Endometrial microvascular endothelial cells (primary cell): ENCODE data around the gene SSH2. TPM values are rescaled to one million over a fixed set of nuclear protein-coding genes. Genes with fewer than 3 reads are reported as not detected.
"Not testable (repeated sequence)": the region's sequence is repeated elsewhere in the genome, so short reads cannot be mapped to it uniquely, and the experiment has no call there.

ENCODE experiments used
- in situ Hi-C: cut with HindIII; loops from 2 replicates; pipeline ENCODE4 v1.10.0; 2017; ENCODE audit warnings: low sequenced_read_pairs, low pct_unique_long_range_greater_than_20kb; ENCODE audit errors: inconsistent ontology term
- total RNA-seq: library from RNA; depleted of rRNA; stranded (reverse); fragments of >200 nt; gene quantifications from one replicate; pipeline ENCODE4 v1.2.3, GENCODE V29; 2015; ENCODE audit errors: inconsistent ontology term

The SSH2 gene
- total RNA-seq, 1 donor from 2014 or later: 32.8 TPM

- in situ Hi-C loops: no loop called here
Measured at GRCh38 chr17:29661213-29661612, 268.8 kb downstream of the SSH2 start.

GRCh38 chr17:29659155-29659554 lies 270.9 kb downstream of the SSH2 start:
- in situ Hi-C loops: no loop called here

GRCh38 chr17:29655323-29655722 lies 274.7 kb downstream of the SSH2 start:
- in situ Hi-C loops: no loop called here

- in situ Hi-C loops: no loop called here
Measured at GRCh38 chr17:29653995-29654714, 275.9 kb downstream of the SSH2 start.

- in situ Hi-C loops: no loop called here
Measured at GRCh38 chr17:29652976-29653375, 277.1 kb downstream of the SSH2 start.

GRCh38 chr17:29651913-29652312 lies 278.1 kb downstream of the SSH2 start:
- in situ Hi-C loops: not testable (repeated sequence)

GRCh38 chr17:29650396-29650795 lies 279.6 kb downstream of the SSH2 start:
- in situ Hi-C loops: no loop called here

GRCh38 chr17:29649359-29649758 lies 280.7 kb downstream of the SSH2 start:
- in situ Hi-C loops: no loop called here

- in situ Hi-C loops: no loop called here
Measured at GRCh38 chr17:29648005-29648404, 282.0 kb downstream of the SSH2 start.

- in situ Hi-C loops: no loop called here
Measured at GRCh38 chr17:29645515-29646051, 284.4 kb downstream of the SSH2 start.

GRCh38 chr17:29643817-29644160 lies 286.2 kb downstream of the SSH2 start:
- in situ Hi-C loops: no loop called here

- in situ Hi-C loops: no loop called here
Measured at GRCh38 chr17:29642171-29642611, 287.8 kb downstream of the SSH2 start.

- in situ Hi-C loops: no loop called here
Measured at GRCh38 chr17:29640981-29641642, 288.9 kb downstream of the SSH2 start.

- in situ Hi-C loops: no loop called here
Measured at GRCh38 chr17:29640413-29640812, 289.6 kb downstream of the SSH2 start.

- in situ Hi-C loops: no loop called here
Measured at GRCh38 chr17:29633886-29634285, 296.1 kb downstream of the SSH2 start.

- in situ Hi-C loops: no loop called here
Measured at GRCh38 chr17:29630630-29631193, 299.3 kb downstream of the SSH2 start.

- in situ Hi-C loops: no loop called here
Measured at GRCh38 chr17:29629839-29630238, 300.2 kb downstream of the SSH2 start.

GRCh38 chr17:29628644-29629043 lies 301.4 kb downstream of the SSH2 start:
- in situ Hi-C loops: no loop called here

GRCh38 chr17:29627951-29628350 lies 302.1 kb downstream of the SSH2 start:
- in situ Hi-C loops: no loop called here
